Activated CD4-positive, CD25-positive, alpha-beta regulatory T cell treated with anti-CD3 and anti-CD28 coated beads, Interleukin-2, amount 50 U/mL, for 72 hours (primary cell): Measurements from ENCODE around the gene SIGMAR1.

Experiments
- DNase-seq: peaks from one replicate; pipeline ENCODE4 v3.0.0; 2021

SIGMAR1 gene

GRCh38 chr9:34637356-34638137 is at the start of gene SIGMAR1:
Gene SIGMAR1, minus strand, starts transcription at chr9:34637787. Its CDS starts 90 bp downstream, at chr9:34637697.
- DNase-seq = peak; percentile 96

- DNase-seq = no peak
Measured at GRCh38 chr9:34686732-34687131, 49.1 kb upstream of the SIGMAR1 start.

- no peak for DNase-seq
Measured at GRCh38 chr9:34686231-34686630, 48.6 kb upstream of the SIGMAR1 start.

GRCh38 chr9:34685591-34685990 is 48.0 kb upstream of the SIGMAR1 start:
- DNase-seq = no peak

GRCh38 chr9:34684816-34685215 is 47.2 kb upstream of the SIGMAR1 start:
- no peak for DNase-seq

GRCh38 chr9:34684145-34684544 is 46.6 kb upstream of the SIGMAR1 start:
- no peak for DNase-seq

GRCh38 chr9:34675869-34676268 is 38.3 kb upstream of the SIGMAR1 start:
- no peak for DNase-seq

GRCh38 chr9:34675048-34675714 is 37.6 kb upstream of the SIGMAR1 start:
- DNase-seq = no peak

- no peak for DNase-seq
Measured at GRCh38 chr9:34674440-34674839, 36.9 kb upstream of the SIGMAR1 start.

GRCh38 chr9:34671307-34671706 is 33.7 kb upstream of the SIGMAR1 start:
- no peak for DNase-seq

- no peak for DNase-seq
Measured at GRCh38 chr9:34669809-34670562, 32.4 kb upstream of the SIGMAR1 start.

GRCh38 chr9:34665381-34666250 is 28.0 kb upstream of the SIGMAR1 start:
- peak; percentile 81 for DNase-seq

GRCh38 chr9:34665067-34665380 is 27.4 kb upstream of the SIGMAR1 start:
- no peak for DNase-seq

- peak; percentile 68 for DNase-seq
Measured at GRCh38 chr9:34664281-34665066, 26.9 kb upstream of the SIGMAR1 start.

- DNase-seq = no peak
Measured at GRCh38 chr9:34663303-34663605, 25.7 kb upstream of the SIGMAR1 start.

- no peak for DNase-seq
Measured at GRCh38 chr9:34662526-34663302, 25.1 kb upstream of the SIGMAR1 start, which contains the start of gene CCL27. Gene CCL27, minus strand, starts transcription at chr9:34662657. Its CDS starts 24 bp downstream, at chr9:34662633.

GRCh38 chr9:34659592-34660253 is 22.1 kb upstream of the SIGMAR1 start:
- no peak for DNase-seq

- DNase-seq = no peak
Measured at GRCh38 chr9:34658461-34658860, 20.9 kb upstream of the SIGMAR1 start.

- no peak for DNase-seq
Measured at GRCh38 chr9:34656992-34657391, 19.4 kb upstream of the SIGMAR1 start.

GRCh38 chr9:34655394-34655793 is 17.8 kb upstream of the SIGMAR1 start:
- DNase-seq = no peak
